KOPT-K1 (cell line): ENCODE measurements around the gene RRP9.

Experiments
- H3K27ac ChIP-seq: fragments of 200-600 bp; sonication (generic); 2 replicates; pipeline ENCODE4 v1.5.1; 2016; ENCODE audit warnings: antibody characterized with exemption, mild to moderate bottlenecking, low read depth, low read length; ENCODE audit not compliant: poor library complexity, severe bottlenecking
- H3K36me3 ChIP-seq: fragments of 200-600 bp; sonication (generic); 2 replicates; pipeline ENCODE4 v1.5.1; 2017; ENCODE audit warnings: antibody characterized with exemption, mild to moderate bottlenecking, low read length, moderate library complexity; ENCODE audit not compliant: insufficient read depth
- H3K9me3 ChIP-seq: fragments of 200-600 bp; sonication (generic); 2 replicates; pipeline ENCODE4 v1.5.1; 2017; ENCODE audit warnings: antibody characterized with exemption, low read length, mild to moderate bottlenecking; ENCODE audit not compliant: insufficient read depth, poor library complexity, severe bottlenecking

RRP9 gene

GRCh38 chr3:51940648-51941462, 849 bp downstream of the RRP9 start:
- H3K27ac ChIP-seq: peak overlapping the region; percentile 57

DNA sequence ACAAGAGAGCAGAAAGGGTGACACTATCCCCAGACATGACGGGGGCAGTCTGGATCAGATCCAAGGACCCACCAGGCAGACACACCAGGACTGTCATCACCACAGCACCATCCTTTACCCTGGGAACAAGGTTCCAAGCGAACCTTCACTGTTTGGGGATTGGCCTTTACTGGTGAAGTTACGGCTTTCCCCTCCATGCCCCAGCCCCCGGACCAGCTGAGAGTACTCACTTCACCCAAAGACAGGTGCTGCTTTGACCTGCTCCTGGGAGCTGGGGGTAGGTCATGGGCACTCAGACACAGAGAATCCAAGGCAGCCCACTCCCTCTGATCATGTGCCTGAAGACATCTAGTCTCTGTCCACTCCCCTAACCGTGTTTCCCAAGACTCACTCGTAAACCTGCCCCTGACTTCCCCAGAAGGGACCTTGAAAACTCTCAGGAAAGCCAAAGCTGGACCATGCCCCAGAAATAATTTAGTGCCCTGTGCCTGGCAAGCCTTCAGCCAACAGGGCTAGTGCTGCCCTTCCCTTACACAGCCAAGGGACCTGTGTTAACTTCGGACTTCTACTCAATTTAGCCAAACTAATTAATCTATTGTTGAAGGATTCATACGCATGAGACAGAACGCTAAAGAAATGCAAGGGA, 2.8 kb downstream of the RRP9 start:
- Histone ChIP-seq H3K9me3 (no peaks in the 10 kb centered on the region), H3K27ac (no peak overlapping the region), H3K36me3 (peaks cover 65% of the 10 kb centered on the region)

More at GRCh38 chr3:51940648-51941462, 849 bp downstream of the RRP9 start:
- no peaks in the 10 kb centered on the region for H3K9me3 ChIP-seq
- peaks cover 49% of the 10 kb centered on the region for H3K36me3 ChIP-seq

GRCh38 chr3:51937611-51938450, 3.9 kb downstream of the RRP9 start:
- H3K36me3 ChIP-seq: peaks cover 75% of the 10 kb centered on the region
- no peaks in the 10 kb centered on the region for H3K9me3 ChIP-seq
- peak overlapping the region; percentile 40 for H3K27ac ChIP-seq

GRCh38 chr3:51937014-51937413, 4.7 kb downstream of the RRP9 start:
- H3K27ac ChIP-seq: peak overlapping the region; percentile 40
- peaks cover 81% of the 10 kb centered on the region for H3K36me3 ChIP-seq
- no peaks in the 10 kb centered on the region for H3K9me3 ChIP-seq

GRCh38 chr3:51935886-51936755, 5.6 kb downstream of the RRP9 start:
- H3K27ac ChIP-seq: no peak overlapping the region
- H3K9me3 ChIP-seq: no peaks in the 10 kb centered on the region
- peaks cover 90% of the 10 kb centered on the region for H3K36me3 ChIP-seq

- Histone ChIP-seq H3K9me3 (no peaks in the 10 kb centered on the region), H3K27ac (no peak overlapping the region), H3K36me3 (peaks cover 92% of the 10 kb centered on the region)
Measured at GRCh38 chr3:51934991-51935885, 6.5 kb downstream of the RRP9 start.

DNA sequence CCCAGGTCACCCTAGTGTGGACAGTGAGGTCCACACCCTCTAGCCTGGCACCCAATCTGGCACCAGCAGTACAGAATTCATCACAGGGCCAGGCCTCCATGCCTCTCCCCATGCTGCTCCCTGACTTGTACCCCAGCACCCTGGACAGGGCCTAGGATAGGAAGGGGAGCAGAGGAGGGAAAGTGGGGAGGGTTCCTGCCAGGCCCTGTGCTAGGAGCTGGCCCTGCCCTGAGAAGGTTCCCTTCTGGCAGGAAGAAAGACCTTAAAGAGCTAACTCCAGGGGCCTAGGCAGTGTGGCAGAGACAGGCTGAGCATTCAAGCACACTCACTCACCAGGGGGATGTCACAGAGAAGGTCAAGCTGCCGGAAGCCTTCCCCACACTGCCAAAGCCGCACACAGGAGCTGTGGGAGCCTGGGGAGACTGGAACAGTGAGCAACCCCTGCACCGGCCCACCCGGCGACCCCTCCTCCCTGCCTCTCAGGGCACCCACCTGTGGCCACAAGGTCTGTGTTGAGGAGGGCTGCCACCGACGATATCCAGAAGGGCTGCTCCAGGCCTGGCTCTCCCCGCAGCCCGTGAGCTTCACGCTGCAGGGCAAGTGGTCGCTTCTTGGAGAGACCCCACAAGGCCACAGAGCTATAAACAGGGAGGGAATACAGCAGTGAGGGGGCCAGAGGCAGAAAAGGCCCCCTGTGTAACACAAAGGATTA, 7.4 kb downstream of the RRP9 start:
- Histone ChIP-seq H3K36me3 (peaks cover 82% of the 10 kb centered on the region), H3K9me3 (no peaks in the 10 kb centered on the region)

DNA sequence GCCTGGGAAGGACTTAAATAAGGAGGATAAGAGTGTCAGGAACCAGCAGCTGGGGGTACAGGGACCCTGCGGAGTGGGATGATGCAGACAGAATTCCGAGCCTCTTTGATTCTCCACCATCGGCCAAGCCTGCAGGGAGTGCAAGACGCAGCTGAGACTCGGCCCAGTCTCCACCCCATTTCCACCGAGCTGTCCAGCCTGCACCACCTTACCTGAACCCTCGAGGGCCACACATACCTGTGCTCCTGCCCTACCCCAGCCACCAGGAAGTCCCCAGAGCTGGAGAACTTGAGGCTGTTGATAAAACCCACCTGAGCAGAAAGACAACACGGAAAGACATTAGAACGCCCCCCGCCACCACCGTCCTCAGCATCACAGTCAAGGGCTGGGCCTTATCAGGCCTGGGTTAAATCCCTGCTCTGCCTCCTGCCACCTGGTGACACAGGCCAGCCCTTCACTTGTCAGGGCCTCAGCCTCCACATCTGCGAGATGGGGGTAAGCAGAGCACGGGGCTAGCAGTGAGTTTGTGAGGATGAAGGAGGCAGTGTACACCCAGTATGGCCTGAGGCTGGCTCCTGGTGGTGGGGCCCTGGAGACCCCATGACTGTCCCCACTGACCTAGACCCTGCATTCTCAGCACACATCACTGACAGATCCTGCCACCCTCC, 8.1 kb downstream of the RRP9 start:
- peaks cover 75% of the 10 kb centered on the region for H3K36me3 ChIP-seq
- H3K9me3 ChIP-seq: no peaks in the 10 kb centered on the region
- no peak overlapping the region for H3K27ac ChIP-seq

More for the DNA sequence above, 7.4 kb downstream of the RRP9 start:
- no peak overlapping the region for H3K27ac ChIP-seq

- Histone ChIP-seq H3K9me3 (no peaks in the 10 kb centered on the region), H3K27ac (no peak overlapping the region), H3K36me3 (peaks cover 66% of the 10 kb centered on the region)
Measured at GRCh38 chr3:51932471-51933370, 9.0 kb downstream of the RRP9 start.

- no peak overlapping the region for H3K27ac ChIP-seq
- H3K36me3 ChIP-seq: peaks cover 57% of the 10 kb centered on the region
- no peaks in the 10 kb centered on the region for H3K9me3 ChIP-seq
Measured at GRCh38 chr3:51931756-51932155, 9.9 kb downstream of the RRP9 start.

GRCh38 chr3:51930439-51930838, 11.3 kb downstream of the RRP9 start:
- H3K9me3 ChIP-seq: no peaks in the 10 kb centered on the region
- peaks cover 44% of the 10 kb centered on the region for H3K36me3 ChIP-seq
- H3K27ac ChIP-seq: no peak overlapping the region

DNA sequence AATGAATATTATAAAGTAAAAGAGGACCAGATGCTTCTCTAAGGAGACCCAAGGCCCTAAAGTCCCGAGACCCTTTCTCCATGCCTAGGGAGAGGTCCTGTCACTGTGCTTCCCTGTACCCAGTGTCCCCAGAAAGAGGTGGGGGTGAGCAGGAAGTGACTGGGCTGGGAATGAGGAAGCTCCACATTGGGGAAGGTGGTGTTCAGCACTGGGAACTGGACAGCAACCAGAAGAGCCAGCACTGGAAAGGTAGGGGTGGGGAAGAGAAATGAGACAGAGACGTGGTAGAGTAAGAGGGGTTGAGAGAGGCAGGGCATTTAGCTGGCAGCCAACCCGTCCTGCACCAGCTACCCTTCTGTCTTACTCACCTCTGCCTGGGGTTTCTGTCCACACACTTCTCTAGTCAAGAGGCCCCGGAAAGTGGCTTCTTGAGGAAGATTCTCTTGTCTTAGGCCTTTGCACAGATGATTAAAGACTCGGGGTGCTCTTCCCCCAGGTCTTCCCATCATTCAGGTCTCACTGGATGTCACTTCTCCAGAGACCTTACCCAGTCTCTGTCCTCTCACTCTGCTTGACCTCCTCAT, 12.2 kb downstream of the RRP9 start:
- Histone ChIP-seq H3K9me3 (no peaks in the 10 kb centered on the region), H3K27ac (no peak overlapping the region), H3K36me3 (peaks cover 35% of the 10 kb centered on the region)
